ENCODE data around the gene ACAP3. TPM values are rescaled to one million over a fixed set of nuclear protein-coding genes. Genes with fewer than 3 reads are reported as not detected.

Gene ACAP3
- total RNA-seq, 4 donors from 2014 or later = 98.8 to 189 (median 115) TPM

DNA sequence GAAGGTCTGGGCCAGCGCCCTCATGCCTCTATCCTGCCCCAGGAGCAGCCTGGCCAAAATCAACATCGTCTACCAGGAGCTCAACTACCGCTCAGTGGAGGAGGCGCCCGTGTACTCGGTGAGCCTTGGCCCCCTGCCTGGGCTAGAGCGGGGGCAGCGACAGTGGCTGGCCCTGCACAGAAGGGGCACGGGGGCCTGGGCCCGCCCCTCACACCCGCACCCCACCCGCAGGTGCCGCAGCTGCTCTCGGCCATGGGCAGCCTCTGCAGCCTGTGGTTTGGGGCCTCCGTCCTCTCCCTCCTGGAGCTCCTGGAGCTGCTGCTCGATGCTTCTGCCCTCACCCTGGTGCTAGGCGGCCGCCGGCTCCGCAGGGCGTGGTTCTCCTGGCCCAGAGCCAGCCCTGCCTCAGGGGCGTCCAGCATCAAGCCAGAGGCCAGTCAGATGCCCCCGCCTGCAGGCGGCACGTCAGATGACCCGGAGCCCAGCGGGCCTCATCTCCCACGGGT is 16.7 kb downstream of the ACAP3 start:
- no peak overlapping the region for H3K4me3 ChIP-seq (ENCODE audit: low read depth, poor library complexity, severe bottlenecking)
- DNase-seq (ENCODE audit: low spot score in 2 of 2) = no peak
- intact Hi-C loops (cut with DNase I; ENCODE audit: low total_unique reads) = no loop called here
- 20 to 30% methylated on average over 9 to 21 of the region's 28 CpGs for WGBS, 2 donors
- TF ChIP-seq POLR2A (IDR thresholded peaks at IDR 0.05) = no peak
- TF ChIP-seq, protein P1, sequence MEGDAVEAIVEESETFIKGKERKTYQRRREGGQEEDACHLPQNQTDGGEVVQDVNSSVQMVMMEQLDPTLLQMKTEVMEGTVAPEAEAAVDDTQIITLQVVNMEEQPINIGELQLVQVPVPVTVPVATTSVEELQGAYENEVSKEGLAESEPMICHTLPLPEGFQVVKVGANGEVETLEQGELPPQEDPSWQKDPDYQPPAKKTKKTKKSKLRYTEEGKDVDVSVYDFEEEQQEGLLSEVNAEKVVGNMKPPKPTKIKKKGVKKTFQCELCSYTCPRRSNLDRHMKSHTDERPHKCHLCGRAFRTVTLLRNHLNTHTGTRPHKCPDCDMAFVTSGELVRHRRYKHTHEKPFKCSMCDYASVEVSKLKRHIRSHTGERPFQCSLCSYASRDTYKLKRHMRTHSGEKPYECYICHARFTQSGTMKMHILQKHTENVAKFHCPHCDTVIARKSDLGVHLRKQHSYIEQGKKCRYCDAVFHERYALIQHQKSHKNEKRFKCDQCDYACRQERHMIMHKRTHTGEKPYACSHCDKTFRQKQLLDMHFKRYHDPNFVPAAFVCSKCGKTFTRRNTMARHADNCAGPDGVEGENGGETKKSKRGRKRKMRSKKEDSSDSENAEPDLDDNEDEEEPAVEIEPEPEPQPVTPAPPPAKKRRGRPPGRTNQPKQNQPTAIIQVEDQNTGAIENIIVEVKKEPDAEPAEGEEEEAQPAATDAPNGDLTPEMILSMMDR (IDR thresholded peaks at IDR 0.05) = no peak

DNA sequence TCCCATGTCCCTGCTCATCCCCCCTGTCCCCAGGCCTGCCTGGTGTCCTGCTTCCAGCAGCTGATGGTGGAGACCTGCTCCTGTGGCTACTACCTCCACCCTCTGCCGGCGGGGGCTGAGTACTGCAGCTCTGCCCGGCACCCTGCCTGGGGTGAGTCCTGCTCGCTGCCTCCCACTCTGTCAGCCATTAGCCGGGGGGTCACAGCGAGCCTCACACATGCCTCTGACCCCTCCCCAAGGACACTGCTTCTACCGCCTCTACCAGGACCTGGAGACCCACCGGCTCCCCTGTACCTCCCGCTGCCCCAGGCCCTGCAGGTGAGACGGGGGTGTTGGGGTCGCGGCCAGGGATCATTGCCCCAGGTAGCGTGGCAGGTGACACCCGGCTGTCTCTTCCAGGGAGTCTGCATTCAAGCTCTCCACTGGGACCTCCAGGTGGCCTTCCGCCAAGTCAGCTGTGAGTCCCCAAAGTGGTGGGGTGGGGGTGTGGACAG is 17.4 kb downstream of the ACAP3 start:
- intact Hi-C loops (cut with DNase I; ENCODE audit: low total_unique reads) = no loop called here
- WGBS, 2 donors = 36 to 43% methylated on average over 11 to 15 of the region's 15 CpGs
- DNase-seq (ENCODE audit: low spot score in 2 of 2) = no peak
- TF ChIP-seq, protein P1 (IDR thresholded peaks at IDR 0.05) = no peak
- TF ChIP-seq POLR2A (IDR thresholded peaks at IDR 0.05) = no peak
- no peak overlapping the region for H3K4me3 ChIP-seq (ENCODE audit: low read depth, poor library complexity, severe bottlenecking)

DNA sequence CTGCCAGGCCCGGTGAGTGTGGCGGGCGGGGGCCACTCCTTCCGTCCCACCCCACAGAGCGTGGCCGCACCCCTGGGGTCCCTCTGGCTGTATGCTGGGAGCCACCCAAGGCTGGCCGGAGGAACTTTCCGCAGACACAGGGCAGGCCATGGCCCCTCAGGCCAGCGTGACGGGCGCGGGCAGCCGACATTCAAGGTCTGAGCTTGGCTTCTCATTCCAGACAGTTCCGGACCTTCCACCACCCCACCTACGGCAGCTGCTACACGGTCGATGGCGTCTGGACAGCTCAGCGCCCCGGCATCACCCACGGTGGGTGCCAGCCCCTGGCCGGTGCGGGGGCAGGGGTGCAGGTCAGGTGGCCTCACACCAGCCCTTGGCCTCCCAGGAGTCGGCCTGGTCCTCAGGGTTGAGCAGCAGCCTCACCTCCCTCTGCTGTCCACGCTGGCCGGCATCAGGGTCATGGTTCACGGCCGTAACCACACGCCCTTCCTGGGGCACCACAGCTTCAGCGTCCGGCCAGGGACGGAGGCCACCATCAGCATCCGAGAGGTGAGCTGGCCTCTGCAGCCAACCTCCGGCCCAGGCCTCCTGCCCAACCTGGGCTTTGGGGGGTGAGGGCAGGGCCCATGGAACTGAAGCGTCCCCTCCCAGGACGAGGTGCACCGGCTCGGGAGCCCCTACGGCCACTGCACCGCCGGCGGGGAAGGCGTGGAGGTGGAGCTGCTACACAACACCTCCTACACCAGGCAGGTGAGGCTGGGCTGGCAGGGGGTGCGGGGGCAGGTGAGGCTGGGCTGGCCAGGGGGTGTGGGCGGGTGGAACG is 20.2 kb downstream of the ACAP3 start:
- WGBS, 2 donors = 75 to 88% methylated on average over 26 to 45 of the region's 46 CpGs
- H3K4me3 ChIP-seq (ENCODE audit: low read depth, poor library complexity, severe bottlenecking) = no peak overlapping the region
- DNase-seq (ENCODE audit: low spot score in 2 of 2) = no peak
- no peak for TF ChIP-seq POLR2A (IDR thresholded peaks at IDR 0.05)
- TF ChIP-seq, protein P1 (IDR thresholded peaks at IDR 0.05) = no peak
- intact Hi-C loops (cut with DNase I; ENCODE audit: low total_unique reads) = loop anchor here (2.0 kb wide), 1 partner anchor 167 kb away; no protein-coding TSS in a partner anchor

DNA sequence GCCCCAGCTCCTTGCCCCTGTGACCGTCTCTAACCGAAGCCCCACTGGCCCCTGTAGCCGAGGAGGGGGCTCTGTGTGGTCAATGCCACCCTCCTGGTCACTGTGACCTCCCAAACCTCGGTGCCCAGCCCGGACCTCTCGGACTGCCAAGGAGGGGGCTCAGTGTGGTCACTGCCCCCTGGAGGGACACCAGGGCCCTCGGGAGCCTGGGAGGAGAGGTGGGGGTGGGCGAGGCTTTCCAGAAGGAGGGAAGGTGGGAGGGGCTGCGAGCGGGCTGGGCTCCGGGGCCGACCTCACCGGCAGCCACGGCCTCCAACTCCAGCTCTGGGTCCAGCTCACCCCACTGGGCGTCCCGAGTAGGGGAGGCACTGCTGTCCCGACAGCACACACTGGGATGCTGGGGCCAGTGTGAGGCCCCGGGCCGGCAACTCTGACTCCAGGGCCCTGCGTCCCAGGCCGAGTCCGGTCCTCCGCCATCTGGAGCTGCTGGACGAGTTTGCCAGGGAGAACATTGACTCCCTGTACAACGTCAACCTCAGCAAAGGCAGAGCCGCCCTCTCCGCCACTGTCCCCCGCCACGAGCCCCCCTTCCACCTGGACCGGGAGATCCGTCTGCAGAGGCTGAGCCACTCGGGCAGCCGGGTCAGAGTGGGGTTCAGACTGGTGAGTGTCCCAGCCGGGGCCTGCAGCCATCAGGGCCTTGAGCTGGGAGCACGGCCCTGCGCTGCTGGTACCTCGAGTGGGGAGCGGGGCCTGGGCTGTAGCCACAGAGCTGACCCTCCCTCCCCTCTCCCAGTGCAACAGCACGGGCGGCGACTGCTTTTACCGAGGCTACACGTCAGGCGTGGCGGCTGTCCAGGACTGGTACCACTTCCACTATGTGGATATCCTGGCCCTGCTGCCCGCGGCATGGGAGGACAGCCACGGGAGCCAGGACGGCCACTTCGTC is 21.1 kb downstream of the ACAP3 start:
- no peak overlapping the region for H3K4me3 ChIP-seq (ENCODE audit: low read depth, poor library complexity, severe bottlenecking)
- DNase-seq (ENCODE audit: low spot score in 2 of 2) = no peak
- intact Hi-C loops (cut with DNase I; ENCODE audit: low total_unique reads) = loop anchor here (2.0 kb wide), 1 partner anchor 166 kb away; no protein-coding TSS in a partner anchor
- 67 to 79% methylated on average over 31 to 32 of the region's 50 CpGs for WGBS, 2 donors
- no peak for TF ChIP-seq POLR2A (IDR thresholded peaks at IDR 0.05)
- TF ChIP-seq, protein P1 (IDR thresholded peaks at IDR 0.05) = no peak

DNA sequence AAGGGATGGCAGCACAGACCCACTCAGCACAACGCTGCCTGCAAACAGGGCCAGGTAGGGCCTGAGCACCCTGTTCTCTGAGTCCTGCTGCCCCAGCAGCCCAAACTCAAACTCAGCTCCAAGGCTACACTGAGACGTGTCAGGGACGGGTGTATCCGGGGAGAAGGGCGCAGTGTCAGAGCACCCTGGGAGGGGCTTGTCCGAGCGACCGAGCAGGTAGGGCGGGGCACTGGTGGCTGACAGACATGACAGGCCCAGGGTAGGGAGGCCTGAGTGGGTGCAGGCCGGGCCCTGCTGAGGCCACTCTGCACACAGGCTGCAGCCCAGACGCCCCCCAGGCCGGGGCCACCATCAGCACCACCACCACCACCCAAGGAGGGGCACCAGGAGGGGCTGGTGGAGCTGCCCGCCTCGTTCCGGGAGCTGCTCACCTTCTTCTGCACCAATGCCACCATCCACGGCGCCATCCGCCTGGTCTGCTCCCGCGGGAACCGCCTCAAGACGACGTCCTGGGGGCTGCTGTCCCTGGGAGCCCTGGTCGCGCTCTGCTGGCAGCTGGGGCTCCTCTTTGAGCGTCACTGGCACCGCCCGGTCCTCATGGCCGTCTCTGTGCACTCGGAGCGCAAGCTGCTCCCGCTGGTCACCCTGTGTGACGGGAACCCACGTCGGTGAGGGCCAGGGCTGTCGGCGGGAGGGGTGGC is 22.0 kb downstream of the ACAP3 start:
- H3K4me3 ChIP-seq (ENCODE audit: low read depth, poor library complexity, severe bottlenecking) = no peak overlapping the region
- no peak for DNase-seq (ENCODE audit: low spot score in 2 of 2)
- TF ChIP-seq, protein P1 (IDR thresholded peaks at IDR 0.05) = no peak
- WGBS, 2 donors = 63 to 68% methylated on average over 22 to 26 of the region's 37 CpGs
- intact Hi-C loops (cut with DNase I; ENCODE audit: low total_unique reads) = loop anchor here (2.0 kb wide), 1 partner anchor 165 kb away; no protein-coding TSS in a partner anchor

All from lower leg skin (tissue), 4 donors.